ENCODE data around the gene CPED1.
"Not testable (repeated sequence)": the region's sequence is repeated elsewhere in the genome, so short reads cannot be mapped to it uniquely, and the experiment has no call there.

CPED1 gene

DNA sequence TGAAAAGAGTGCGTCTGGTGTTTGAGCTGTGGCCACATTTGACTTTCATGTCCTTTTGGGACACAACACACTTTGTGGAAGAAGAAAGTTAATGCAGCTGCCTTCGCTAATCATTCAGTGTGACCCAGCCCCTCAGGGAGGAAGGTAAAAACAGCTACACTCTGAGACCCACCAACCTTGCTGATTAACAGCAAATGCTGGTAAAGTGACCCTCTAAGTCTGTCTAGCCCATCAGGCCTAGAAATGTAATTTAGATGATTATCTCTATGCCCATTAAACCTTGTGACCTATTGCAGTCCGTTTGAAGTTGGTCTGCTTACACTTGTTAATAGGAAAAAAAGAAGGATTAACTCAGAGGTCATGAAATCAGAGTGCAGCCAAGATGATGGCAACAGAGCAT is 178.4 kb downstream of the CPED1 start:
- in situ Hi-C loops (cut with HindIII; ENCODE audit: low sequenced_read_pairs), result no loop called here

DNA sequence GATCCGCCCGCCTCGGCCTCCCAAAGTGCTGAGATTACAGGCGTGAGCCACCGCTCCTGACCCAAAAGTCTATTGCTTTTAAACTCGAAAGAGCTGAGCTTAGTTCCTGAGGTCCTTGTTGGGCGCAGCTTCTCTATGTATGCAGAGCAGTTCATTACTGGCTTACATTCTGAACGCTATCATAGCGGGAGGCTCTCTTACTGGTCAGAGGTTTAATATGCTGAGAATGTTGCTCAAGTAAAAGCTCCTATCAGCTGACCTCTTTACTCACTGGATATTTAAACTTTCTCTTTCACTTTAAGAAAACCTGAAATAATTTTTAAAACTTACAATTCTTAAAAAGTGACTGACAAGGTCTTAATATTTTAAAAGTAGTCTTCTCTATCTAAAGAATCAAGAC is 179.5 kb downstream of the CPED1 start:
- in situ Hi-C loops (cut with HindIII; ENCODE audit: low sequenced_read_pairs), result no loop called here

DNA sequence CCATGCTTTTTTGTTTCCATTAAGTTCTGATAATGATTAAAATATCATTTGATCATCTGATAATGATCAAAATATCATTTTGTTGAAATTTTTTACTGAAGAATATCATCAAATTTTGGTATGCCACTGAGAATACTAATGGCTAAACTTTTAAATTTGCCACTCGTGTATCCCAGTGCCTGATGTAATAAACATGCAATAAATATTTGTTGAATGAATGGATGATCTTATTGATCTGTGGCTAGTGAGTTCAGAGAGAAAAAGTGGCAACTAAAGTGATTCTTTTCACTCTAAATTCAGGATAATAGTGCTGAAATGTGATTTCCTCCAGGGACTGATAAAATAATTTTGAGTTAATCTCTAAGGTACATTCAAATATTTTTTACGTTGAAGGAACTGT is 181.0 kb downstream of the CPED1 start:
- in situ Hi-C loops (cut with HindIII; ENCODE audit: low sequenced_read_pairs), result no loop called here

DNA sequence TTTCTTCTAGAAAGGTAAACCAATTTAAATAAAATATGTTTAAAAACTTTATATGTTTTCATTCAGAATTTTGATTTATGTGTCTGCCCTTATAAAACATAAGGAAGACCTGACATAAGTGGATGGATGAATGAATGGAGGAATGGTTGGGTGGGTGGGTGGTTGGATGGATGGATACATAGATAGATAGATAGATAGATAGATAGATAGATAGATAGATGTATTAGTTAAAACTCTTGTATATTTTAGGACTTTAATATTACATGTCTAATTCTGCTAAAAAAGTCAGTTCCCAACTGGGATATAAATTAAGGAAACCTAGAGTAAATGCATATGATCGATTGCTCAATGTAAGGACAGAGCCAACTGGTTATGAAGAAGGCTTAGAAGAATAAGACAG is 184.0 kb downstream of the CPED1 start:
- in situ Hi-C loops (cut with HindIII; ENCODE audit: low sequenced_read_pairs), result no loop called here

DNA sequence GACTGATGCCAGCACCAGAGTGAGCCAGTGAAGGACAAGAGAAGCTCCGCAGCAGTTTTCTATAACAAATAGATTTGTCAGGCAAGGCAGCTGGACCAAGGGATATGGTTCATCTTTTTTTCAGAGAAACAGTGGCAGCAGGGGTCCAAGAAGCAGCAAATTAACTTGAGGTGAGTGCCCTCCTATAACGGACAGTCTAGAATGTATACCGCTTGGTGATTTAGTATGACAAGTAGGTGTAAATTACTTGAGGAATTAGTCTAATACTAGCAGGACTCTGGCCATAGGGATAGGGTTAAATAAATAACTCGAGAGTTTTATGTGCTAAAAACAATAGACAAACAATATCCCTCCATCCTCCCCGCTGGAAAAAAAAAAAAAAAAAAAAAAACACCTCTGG is 187.3 kb downstream of the CPED1 start:
- in situ Hi-C loops (cut with HindIII; ENCODE audit: low sequenced_read_pairs), result no loop called here

DNA sequence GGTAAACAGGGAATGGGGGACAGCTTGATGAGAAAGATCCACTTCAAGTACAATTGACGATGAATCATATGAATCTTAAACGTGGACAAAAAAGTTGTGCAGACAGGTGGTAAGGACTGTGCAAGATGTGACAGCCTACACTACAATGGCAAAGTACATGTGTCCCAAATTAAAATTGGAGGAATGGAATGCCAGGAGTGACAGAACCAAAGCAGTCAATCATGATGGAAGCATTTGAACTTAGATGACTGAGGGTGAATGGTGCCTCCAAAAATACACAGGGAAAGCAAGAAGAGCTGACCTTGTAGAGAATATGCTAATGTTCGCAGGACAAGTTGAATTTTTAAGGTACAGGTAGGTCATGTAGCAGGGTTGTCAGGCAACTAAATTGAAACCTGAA is 189.9 kb downstream of the CPED1 start:
- in situ Hi-C loops (cut with HindIII; ENCODE audit: low sequenced_read_pairs), result no loop called here

DNA sequence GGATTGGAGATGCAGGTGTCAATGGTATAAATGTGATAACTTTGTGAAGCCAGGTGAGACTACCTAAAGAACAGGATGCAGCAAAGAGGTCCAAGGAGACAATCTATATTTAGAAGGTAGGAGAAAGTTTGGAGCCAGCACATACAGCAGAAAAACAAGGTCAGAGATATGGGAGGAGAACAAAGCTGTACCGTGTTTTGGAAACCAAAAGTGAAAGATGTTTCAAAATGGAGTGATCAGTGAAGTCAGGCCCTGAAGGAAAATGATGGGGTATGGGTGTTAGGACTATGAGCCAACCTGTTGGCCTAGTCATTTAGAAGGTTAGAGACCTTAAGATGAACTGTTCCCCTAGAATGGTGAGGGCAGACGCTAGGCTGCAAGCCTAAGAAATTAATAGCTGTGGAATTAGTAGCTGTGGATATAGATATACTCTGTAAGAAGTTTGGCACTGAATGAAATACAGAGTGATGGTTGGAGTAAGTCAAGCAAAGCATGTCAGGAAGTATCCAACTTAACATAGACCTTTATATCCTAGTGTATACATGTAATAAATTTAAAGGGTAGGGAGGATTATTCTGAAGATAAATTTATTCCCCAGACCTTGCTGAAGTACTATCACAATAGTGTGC is 190.5 kb downstream of the CPED1 start:
- in situ Hi-C loops (cut with HindIII; ENCODE audit: low sequenced_read_pairs), result no loop called here

DNA sequence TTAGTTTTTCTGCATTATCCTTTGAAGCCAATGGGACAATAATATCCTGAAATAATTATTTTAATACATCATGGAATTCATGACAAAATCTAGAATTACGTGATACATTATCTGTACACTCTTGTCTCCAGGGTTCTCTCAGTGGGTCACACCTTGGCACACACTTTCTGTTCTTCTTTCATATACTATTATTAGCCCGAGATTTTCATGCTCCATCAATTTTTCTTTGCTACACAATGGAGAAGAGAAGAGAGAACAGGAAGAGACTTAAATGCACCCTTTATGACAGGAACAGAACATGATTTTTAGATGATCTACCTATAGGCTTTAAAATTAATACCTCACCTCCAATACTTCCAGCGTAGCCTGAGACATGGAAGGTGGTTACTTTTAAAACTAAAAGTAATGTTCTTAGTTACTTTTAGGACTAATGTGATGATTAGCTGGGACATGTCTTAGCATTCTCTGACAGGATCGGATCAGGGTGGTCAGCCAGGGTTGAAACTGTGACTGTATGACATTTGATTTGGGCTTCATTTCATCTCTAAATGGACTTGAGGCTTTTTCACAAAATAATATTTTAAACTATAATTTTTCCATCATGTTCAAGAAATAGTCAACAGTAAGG is 192.0 kb downstream of the CPED1 start:
- in situ Hi-C loops (cut with HindIII; ENCODE audit: low sequenced_read_pairs), result no loop called here

DNA sequence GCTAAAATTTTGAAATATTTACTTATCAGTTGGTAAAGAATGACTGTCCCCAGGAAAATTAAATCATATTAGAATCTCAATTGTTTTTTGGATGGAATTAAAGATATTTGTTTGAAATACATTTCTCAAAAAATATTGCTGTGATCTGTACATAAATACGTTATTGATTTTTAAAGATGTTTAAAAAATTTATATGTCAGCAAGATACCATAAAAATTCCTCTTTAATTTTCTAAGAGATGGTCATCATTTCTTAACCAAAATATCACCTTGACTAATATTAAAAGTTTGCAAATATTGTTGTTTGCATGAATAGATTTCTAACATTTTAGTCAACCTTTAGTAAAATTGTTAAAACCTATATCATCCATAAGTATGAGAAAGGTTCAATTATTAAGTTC is 192.8 kb downstream of the CPED1 start:
- in situ Hi-C loops (cut with HindIII; ENCODE audit: low sequenced_read_pairs), result no loop called here

DNA sequence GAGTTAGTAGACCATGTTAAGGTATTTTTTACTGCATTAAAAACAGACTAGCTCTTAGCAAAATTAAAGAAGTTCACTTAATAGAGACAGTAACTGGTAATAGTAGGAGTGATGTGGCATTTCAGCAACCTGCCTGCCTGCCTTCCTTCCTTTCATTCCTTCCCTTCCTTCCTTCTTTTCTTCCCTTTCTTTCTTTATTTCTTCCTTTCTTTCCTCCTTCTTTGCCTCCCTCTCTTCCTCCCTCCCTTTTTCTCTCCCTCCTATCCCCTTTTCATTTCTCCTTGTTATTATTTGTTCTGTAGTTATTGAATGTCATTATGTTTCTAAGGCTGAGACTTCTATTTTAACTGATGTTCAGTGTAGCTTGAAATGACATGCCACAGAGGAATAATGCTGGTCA is 193.8 kb downstream of the CPED1 start:
- in situ Hi-C loops (cut with HindIII; ENCODE audit: low sequenced_read_pairs), result no loop called here

DNA sequence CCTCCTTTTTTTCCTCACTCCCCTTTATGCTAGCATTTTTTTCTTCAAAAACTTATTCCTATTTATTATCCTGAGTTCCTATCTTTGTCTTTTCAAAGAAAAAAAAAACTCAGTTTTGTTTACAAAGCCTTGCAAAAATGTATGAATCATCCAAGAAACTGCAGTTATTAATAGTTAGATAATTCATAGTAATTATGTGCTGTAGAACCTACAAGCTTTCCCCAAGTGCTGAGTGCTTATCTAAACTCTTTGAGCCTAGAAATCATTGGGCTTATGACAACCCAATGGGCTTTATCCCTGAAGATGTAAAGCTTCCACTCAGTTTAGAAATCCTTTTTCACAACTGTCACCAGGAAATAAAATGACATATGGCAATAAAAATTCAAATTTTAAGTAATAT is 194.4 kb downstream of the CPED1 start:
- in situ Hi-C loops (cut with HindIII; ENCODE audit: low sequenced_read_pairs), result no loop called here

DNA sequence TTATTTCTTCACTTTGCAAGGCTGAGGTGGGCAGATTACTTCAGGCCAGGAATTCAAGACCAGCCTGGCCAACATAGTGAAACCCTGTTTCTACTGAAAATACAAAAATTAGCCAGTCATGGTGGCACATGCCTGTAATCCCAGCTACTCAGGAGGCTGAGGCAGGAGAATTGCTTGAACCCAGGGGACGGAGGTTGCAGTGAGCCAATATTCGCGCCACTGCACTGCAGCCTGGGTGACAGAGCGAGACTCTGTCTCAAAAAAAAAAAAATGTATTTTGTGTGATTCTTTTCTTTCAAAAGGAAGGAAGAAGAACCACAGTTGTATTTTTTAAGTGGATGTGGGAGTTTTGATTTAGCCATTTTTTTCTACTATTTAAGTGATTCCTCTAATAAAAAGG is 195.4 kb downstream of the CPED1 start:
- in situ Hi-C loops (cut with HindIII; ENCODE audit: low sequenced_read_pairs), result not testable (repeated sequence)

DNA sequence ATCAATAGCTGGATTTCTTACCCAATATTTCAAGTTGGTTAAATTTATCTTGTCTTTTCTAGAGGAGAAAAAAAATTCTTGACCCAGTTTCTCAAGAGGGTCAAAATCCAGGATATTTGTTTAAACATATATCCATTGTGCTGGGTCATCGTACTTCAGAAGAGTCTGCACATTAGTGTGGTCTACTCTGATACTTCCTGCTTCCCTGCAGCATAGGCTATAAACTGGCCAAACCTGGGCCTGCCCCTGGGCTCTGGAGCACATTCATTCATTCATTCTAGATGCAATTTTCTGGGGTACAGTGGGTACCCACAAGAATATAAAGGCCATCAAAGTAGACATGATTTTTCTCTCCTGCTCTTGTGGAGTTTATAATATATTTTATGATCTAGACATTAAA is 198.2 kb downstream of the CPED1 start:
- in situ Hi-C loops (cut with HindIII; ENCODE audit: low sequenced_read_pairs), result no loop called here

DNA sequence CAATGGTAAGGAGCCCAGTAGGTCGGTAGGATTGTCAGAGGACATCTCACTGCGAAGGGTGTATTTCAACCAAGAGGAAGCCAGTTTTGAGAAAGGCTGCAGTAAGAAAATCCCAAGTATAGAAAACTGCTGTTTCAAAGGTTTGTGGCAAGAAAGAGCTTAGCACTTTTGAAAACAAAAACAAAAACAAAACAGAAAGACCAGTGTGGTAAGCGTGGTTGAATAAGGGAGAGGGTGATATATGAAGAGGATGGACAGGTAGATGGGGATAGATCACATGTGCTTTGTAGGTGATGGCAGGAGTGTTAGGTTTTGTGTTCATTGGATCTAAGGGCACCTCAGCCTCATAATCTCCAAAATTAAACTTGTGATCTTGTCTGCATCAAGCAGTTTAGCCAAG is 198.7 kb downstream of the CPED1 start:
- in situ Hi-C loops (cut with HindIII; ENCODE audit: low sequenced_read_pairs), result no loop called here

DNA sequence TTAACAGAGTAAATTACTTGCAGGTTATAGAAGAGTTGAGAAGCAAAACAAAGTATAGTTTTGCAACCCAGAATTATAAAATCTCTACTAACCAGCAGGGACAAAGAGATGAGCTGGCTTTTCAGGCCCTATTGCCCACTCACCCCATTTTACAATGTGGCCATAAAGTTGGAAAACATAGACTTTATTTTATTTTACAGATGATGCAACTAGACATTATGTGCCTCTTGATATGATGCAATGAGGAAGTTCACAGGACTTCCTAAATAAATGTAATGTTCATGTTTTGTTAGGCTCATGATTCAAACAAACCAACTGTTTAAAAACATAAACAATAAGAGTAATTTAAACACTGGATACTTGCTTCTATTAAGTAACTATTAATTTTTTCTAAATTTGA is 199.2 kb downstream of the CPED1 start:
- in situ Hi-C loops (cut with HindIII; ENCODE audit: low sequenced_read_pairs), result no loop called here

DNA sequence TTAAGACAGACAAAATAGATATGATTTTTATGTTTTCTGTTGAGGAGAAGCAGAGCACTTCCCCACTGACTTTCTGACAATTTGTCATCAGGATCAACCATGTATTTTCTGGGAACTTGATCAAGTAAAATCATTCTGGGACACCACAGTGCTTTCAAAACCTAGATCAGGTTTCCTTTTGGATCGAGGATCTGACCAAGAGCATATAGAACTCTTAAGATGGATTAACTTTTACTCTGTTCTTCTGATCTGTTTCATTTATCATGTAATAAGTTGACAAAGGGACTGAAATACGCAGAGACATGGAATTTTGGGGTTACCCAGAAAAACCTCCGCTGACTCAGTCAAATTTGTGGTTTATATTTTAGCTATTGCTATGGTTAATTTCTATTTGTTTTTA is 204.3 kb downstream of the CPED1 start:
- in situ Hi-C loops (cut with HindIII; ENCODE audit: low sequenced_read_pairs), result no loop called here

DNA sequence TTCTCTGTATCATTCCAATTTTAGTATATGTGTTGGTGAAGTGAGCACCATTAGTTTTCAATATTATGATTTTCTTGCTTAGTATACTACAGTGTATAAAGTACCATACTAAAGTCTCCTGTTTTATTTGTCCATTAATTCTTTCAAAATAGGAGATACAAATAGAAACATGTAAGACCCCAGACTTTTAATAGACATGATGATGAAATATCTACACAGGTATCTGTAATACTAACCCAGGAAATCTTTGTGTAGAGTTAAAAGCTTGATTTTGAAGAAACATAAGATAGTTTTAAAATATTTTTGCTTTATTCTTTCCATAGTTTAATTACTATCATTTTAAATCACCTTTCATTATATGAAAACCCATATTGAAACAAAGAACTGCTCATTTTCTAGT is 206.5 kb downstream of the CPED1 start:
- in situ Hi-C loops (cut with HindIII; ENCODE audit: low sequenced_read_pairs), result no loop called here

DNA sequence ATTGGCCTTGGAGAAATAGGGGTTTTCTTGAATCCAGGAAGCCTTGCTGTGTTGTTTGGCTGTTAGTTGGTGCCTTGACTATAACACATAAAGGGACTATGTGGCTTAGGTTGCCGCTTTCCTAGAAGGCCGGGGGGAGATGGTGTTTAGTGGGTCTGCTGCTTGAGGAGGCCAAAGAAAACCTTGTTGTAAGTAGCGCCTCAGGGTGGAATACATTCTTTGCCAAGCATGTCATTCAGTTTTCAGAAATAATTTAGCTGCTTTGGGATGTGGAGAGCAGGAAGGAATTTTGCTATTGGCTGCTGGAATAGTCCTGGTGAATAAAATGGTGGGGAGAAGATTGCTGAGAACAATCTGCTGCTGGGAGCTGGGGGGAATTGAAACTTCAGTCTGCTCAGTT is 207.4 kb downstream of the CPED1 start:
- in situ Hi-C loops (cut with HindIII; ENCODE audit: low sequenced_read_pairs), result no loop called here

DNA sequence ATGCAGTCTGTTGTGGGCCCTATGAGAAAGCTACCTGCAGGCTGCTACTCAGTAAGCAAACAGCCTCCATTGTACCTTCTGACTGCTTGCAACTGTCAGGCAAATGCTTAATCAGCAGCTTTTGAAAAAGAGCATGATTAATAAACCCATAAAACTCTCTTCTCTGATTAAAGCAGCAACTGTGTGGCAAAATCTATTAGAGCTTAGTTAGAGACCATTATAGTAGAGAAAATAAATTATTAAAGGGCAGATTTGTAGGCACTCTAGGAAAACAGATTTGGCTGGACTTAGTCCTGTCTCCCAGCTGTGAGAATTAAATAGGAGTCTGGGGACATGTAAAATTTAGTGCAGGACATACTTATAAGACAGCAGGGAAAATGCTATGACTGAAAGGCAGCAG is 207.8 kb downstream of the CPED1 start:
- in situ Hi-C loops (cut with HindIII; ENCODE audit: low sequenced_read_pairs), result no loop called here

DNA sequence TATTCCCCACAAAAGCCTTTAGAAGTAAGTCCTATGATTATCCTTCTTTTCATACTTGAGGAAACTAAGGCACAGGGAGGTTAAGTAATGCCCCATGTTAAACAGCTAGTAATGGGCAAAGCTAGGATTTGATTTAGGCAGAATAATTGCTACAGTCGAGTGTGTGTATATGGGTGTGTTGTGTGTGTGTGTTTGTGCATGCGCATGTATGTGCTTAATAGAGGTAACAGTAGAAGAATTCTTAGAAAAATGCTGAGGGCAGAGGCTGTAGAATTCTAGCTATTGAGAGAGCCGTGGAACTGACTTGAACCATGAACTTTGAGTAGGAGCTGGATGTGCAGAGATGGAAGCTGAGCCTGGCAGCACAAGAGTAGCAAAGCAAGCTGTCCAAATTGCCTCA is 208.9 kb downstream of the CPED1 start:
- in situ Hi-C loops (cut with HindIII; ENCODE audit: low sequenced_read_pairs), result no loop called here

DNA sequence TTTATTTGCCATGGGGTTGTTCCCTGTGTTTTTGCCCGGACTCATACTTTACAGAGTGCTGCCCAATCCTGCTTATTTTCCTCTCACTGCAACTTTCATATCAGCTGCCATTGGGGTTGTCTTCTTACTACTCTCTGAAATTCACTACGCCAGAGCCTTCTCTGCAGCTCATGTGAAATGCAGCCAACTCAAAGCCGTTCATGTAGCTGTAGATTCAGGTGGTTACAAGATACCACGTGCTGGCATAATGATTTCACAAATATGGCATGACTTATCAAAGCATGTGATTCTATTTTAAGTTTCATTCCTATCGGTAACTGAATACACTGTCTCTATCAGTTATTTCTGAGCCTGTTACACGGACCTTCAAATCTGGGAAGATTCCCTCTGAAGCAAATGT is 210.0 kb downstream of the CPED1 start:
- in situ Hi-C loops (cut with HindIII; ENCODE audit: low sequenced_read_pairs), result no loop called here

DNA sequence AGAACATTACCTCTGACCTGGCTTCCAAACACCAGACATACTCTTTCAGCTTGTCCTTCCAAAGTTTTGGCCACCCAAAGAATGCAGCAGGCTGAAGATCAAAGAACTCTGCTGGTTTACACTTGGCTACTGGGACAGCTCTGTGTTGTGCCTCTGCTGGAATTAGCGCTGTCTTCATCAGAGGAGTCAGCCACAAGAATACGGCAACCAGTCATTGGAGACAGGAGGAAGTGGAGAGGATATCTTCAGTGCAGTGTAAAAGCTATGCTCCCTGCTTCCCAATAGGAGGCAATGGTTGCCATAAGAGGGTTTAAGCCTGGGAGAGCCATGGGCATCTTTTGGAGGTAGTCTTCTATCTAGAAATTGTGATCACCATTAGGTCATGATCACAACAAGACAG is 213.6 kb downstream of the CPED1 start:
- in situ Hi-C loops (cut with HindIII; ENCODE audit: low sequenced_read_pairs), result no loop called here

DNA sequence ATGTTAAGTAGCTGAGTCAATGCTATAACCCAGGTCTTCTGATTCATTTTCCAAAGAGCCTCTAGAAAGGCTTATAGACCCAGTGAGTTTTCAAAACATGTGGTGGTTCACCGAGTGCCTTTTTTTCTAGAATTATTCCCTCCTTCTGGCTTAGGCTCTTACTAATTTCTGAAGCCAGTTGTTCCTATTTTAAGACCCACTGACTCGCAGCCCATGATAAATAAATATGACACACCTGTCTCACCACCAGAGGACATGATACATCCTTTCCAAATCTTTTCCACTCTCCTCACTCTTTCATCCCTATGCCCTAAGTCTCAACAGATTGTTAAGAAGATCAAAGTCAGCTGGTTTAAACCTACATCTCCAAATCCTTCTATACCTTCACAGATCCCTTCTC is 214.3 kb downstream of the CPED1 start:
- in situ Hi-C loops (cut with HindIII; ENCODE audit: low sequenced_read_pairs), result no loop called here
